ENCODE data around the gene DGCR8.

DNA sequence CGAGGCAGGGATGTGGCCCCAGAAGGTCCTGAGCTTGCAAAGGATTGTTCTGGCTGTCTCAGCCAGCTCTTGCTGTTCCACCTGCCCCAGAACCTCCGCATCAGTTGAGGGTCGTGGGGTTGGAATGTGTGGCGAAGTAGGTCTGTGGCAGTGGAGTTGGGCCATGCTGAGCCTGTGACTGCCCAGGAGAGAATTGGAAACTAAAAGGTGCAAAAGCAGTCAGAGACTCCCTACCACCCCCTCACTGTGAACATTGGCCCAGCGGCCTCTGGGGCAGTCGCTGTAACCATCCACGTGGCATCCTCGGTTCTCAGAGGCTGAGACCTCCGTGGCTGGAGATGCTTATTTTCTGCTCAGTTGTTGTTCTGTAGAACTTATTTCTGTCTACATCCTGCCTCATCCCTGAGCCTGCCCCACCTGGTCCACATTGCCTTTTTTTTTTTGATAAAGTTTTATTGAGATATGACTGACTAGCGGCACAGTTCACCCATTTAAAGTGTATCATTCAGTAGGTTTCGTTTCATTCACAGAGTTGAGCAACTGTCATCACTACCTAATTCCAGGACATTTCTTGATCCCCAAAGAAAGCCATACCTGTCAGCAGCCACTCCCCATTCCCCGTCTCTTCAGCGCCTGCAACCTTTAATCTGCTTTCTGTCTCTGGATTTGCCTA lies 22.3 kb upstream of the DGCR8 start:
- TF ChIP-seq, protein P1, sequence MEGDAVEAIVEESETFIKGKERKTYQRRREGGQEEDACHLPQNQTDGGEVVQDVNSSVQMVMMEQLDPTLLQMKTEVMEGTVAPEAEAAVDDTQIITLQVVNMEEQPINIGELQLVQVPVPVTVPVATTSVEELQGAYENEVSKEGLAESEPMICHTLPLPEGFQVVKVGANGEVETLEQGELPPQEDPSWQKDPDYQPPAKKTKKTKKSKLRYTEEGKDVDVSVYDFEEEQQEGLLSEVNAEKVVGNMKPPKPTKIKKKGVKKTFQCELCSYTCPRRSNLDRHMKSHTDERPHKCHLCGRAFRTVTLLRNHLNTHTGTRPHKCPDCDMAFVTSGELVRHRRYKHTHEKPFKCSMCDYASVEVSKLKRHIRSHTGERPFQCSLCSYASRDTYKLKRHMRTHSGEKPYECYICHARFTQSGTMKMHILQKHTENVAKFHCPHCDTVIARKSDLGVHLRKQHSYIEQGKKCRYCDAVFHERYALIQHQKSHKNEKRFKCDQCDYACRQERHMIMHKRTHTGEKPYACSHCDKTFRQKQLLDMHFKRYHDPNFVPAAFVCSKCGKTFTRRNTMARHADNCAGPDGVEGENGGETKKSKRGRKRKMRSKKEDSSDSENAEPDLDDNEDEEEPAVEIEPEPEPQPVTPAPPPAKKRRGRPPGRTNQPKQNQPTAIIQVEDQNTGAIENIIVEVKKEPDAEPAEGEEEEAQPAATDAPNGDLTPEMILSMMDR (conservative IDR thresholded peaks at IDR 0.05): no peak
- TF ChIP-seq EZH2 (IDR thresholded peaks at IDR 0.05; ENCODE audit: low read depth): no peak

Data from PC-9 (cell line).